HepG2 (cell line): ENCODE results near the gene SBSN. TPM values are rescaled to one million over a fixed set of nuclear protein-coding genes. Genes with fewer than 3 reads are reported as not detected.

Source experiments
- ATAC-seq: fragments of 200-7000 bp; cut with Tn5 transposase; 3 replicates; pipeline ENCODE4 v1.9.1; 2020; ENCODE audit warnings: mild to moderate bottlenecking, moderate library complexity
- BruUV-seq: library from RNA; stranded (reverse); fragments of 400-500 nt; replicated peaks from 2 replicates; lab custom pipeline; 2021; lab: Mats Ljungman, UMichigan
- CTCF ChIA-PET: fragments of 300-600 bp; formaldehyde crosslinking; extraction: SDS; loops from one replicate; lab custom pipeline; 2021; ENCODE audit warnings: low total read pairs, inconsistent platforms, low intra/inter-chr PET ratio; lab: Yijun Ruan, JAX
- POLR2A ChIA-PET: fragments of 350-600 bp; sonication (Branson Sonifier 250); formaldehyde crosslinking; loops from one replicate; lab custom pipeline; 2020; ENCODE audit warnings: antibody characterized with exemption, inconsistent platforms; lab: Yijun Ruan, JAX
- DNase-seq: peaks from one replicate; pipeline ENCODE4 v3.0.0-alpha.2; 2015; ENCODE audit warnings: low spot score
- FAIRE-seq: peaks from 3 replicates; lab custom pipeline; 2011; peaks lifted over from hg19 to GRCh38; lab: Jason Lieb, UNC
- H2AFZ ChIP-seq: one replicate; pipeline ENCODE4 v1.6.1; 2011; ENCODE audit warnings: low read length, inconsistent platforms
- H3K27ac ChIP-seq: fragments of 300-600 bp; 3 replicates; pipeline ENCODE4 v1.8.0; 2011; ENCODE audit warnings: mixed run types, mild to moderate bottlenecking, mixed read lengths, low read length, inconsistent platforms; ENCODE audit not compliant: insufficient read depth; ENCODE audit errors: extremely low read length
- H3K27me3 ChIP-seq, 2 experiments: fragments of 200-600 bp in 1 of 2; 2 replicates in 1 of 2; 3 replicates in 1 of 2; pipeline versions ENCODE4 v1.6.0 to v1.8.0; 2011; ENCODE audit warnings: low read length in 2 of 2, mild to moderate bottlenecking in 2 of 2, moderate library complexity in 2 of 2, inconsistent platforms in 1 of 2; ENCODE audit not compliant: insufficient read depth in 2 of 2, control insufficient read depth in 1 of 2
- H3K36me3 ChIP-seq, 2 experiments: fragments of 200-600 bp in 1 of 2; replicated peaks in 1 of 2; 2 replicates in 1 of 2; 3 replicates in 1 of 2; pipeline versions ENCODE4 v1.5.1 to v1.8.0; 2011; ENCODE audit warnings: low read length in 2 of 2, inconsistent platforms in 1 of 2; ENCODE audit not compliant: insufficient read depth in 2 of 2, control insufficient read depth in 1 of 2
- H3K4me1 ChIP-seq: 2 replicates; pipeline ENCODE4 v1.5.1; 2012; ENCODE audit warnings: low read length, inconsistent platforms; ENCODE audit not compliant: insufficient read depth
- H3K4me2 ChIP-seq: 2 replicates; pipeline ENCODE4 v1.6.0; 2011; ENCODE audit warnings: low read depth, low read length, inconsistent platforms
- H3K4me3 ChIP-seq, 3 experiments: fragments of 200-600 bp in 1 of 3; sonication (generic), shearing (Covaris generic) in 1 of 3; replicated peaks in 1 of 3; 2 replicates each; pipeline ENCODE4 v1.5.1; 2011 to 2016; ENCODE audit warnings: low read length in 3 of 3, inconsistent platforms in 2 of 3, low read depth in 2 of 3, mild to moderate bottlenecking in 2 of 3, control low read depth in 1 of 3, mixed read lengths in 1 of 3; ENCODE audit not compliant: insufficient read depth in 1 of 3
- H3K79me2 ChIP-seq: one replicate; pipeline ENCODE4 v1.6.1; 2011; ENCODE audit warnings: low read length, inconsistent platforms; ENCODE audit not compliant: insufficient read depth
- H3K9ac ChIP-seq: 2 replicates; pipeline ENCODE4 v1.6.0; 2011; ENCODE audit warnings: mild to moderate bottlenecking, low read depth, low read length, inconsistent platforms; ENCODE audit not compliant: insufficient read depth
- H3K9me3 ChIP-seq: 2 replicates; pipeline ENCODE4 v1.5.1; 2012; ENCODE audit warnings: mild to moderate bottlenecking, low read length
- H4K20me1 ChIP-seq: 2 replicates; pipeline ENCODE4 v1.6.0; 2011; ENCODE audit warnings: inconsistent platforms, mild to moderate bottlenecking, low read length, moderate library complexity; ENCODE audit not compliant: insufficient read depth
- ATF7 ChIP-seq, 2 experiments: fragments of 450-650 bp in 1 of 2; sonication (generic) in 1 of 2; formaldehyde crosslinking in 1 of 2; IDR thresholded peaks; 2 replicates each; pipeline versions ENCODE4 v1.4.0 to v1.6.1; 2016 to 2020; ENCODE audit warnings: antibody characterized with exemption in 1 of 2, mild to moderate bottlenecking in 1 of 2, missing genetic modification reagents in 1 of 2
- KDM3A ChIP-seq: IDR thresholded peaks from 2 replicates; pipeline ENCODE4 v1.6.1; 2018; ENCODE audit warnings: low read depth, missing compliant biosample characterization
- NFE2L1 ChIP-seq: sonication (generic); formaldehyde crosslinking; IDR thresholded peaks from 2 replicates; pipeline ENCODE4 v1.4.0; 2020; ENCODE audit warnings: missing genetic modification reagents, mild to moderate bottlenecking, borderline replicate concordance
- SP2 ChIP-seq: sonication (generic); formaldehyde crosslinking; IDR thresholded peaks from 2 replicates; pipeline ENCODE4 v1.5.1; 2020; ENCODE audit warnings: mild to moderate bottlenecking, missing genetic modification reagents
- TCF12 ChIP-seq, 2 experiments: fragments of 450-650 bp in 1 of 2; sonication (generic) in 1 of 2; formaldehyde crosslinking in 1 of 2; IDR thresholded peaks; 2 replicates each; pipeline versions ENCODE4 v1.6.1 to v1.8.0; 2017 to 2022; ENCODE audit warnings: antibody characterized with exemption in 1 of 2, mild to moderate bottlenecking in 1 of 2, missing genetic modification reagents in 1 of 2, moderate library complexity in 1 of 2
- ZFP37 ChIP-seq: sonication (generic); formaldehyde crosslinking; IDR thresholded peaks from 2 replicates; pipeline ENCODE4 v1.4.0; 2020; ENCODE audit warnings: missing genetic modification reagents, borderline replicate concordance
- ZNF562 ChIP-seq: sonication (generic); formaldehyde crosslinking; IDR thresholded peaks from 2 replicates; pipeline ENCODE4 v1.8.0; 2022; ENCODE audit warnings: missing genetic modification reagents, borderline replicate concordance
- ZNF605 ChIP-seq: sonication (generic); formaldehyde crosslinking; IDR thresholded peaks from 2 replicates; pipeline ENCODE4 v1.8.0; 2022; ENCODE audit warnings: mild to moderate bottlenecking, missing genetic modification reagents
- WGBS: methylation state at CpG from one replicate; pipeline ENCODE4 v1.1.6; 2017; ENCODE audit warnings: low lambda C conversion rate; 5-methylcytosine and 5-hydroxymethylcytosine counted together
- in situ Hi-C: cut with HindIII; loops from 2 replicates; pipeline ENCODE4 v1.10.0; 2017; ENCODE audit warnings: low pct_unique_long_range_greater_than_20kb; ENCODE audit not compliant: extremely low pct_ligation_motif_present
- intact Hi-C: fragments of 100-400 bp; cut with micrococcal nuclease; formaldehyde crosslinking; loops from one replicate; pipeline ENCODE4 v1.10.0; 2022; ENCODE audit not compliant: unreplicated experiment
- polyA plus RNA-seq, 8 experiments: library from polyadenylated mRNA; depleted of rRNA in 3 of 8; stranded (reverse) in 7 of 8; unstranded in 1 of 8; fragments of >200 nt; fragmentation: Illumina TruSeq in 4 of 8; extraction: Trizol in 4 of 8; gene quantifications; 2 replicates each; pipeline versions ENCODE4 v1.2.1 to v1.2.3, GENCODE V29; 2011 to 2016; ENCODE audit warnings: low read depth in 4 of 8, missing spikeins in 1 of 8, mixed read lengths in 1 of 8; ENCODE audit not compliant: insufficient read depth in 1 of 8
- total RNA-seq, 5 experiments: library from RNA; depleted of rRNA; stranded (reverse); fragments of >200 nt; fragmentation: Illumina TruSeq; extraction: Trizol; gene quantifications; 2 replicates each; pipeline ENCODE4 v1.2.3, GENCODE V29; 2016; ENCODE audit warnings: low read depth in 1 of 5

SBSN gene
- total and polyA plus RNA-seq, 2 of the 13 experiments (the other 11 are each of a cell fraction or from before 2014, with no cell fraction given), result not detected

- POLR2A ChIA-PET, result no interaction called here
- no peak for ATAC-seq
- Histone ChIP-seq H3K36me3 (no peaks in the 10 kb centered on the region), H3K9ac (no peak overlapping the region), H3K27ac (no peak overlapping the region), H3K79me2 (no peaks in the 10 kb centered on the region), H3K9me3 (no peaks in the 10 kb centered on the region), H3K4me1 (peaks cover 29% of the 10 kb centered on the region), H3K27me3 (peaks cover 1 to 42% of the 10 kb centered on the region in 2 experiments; a peak in 3 of 5 replicates), H4K20me1 (no peaks in the 10 kb centered on the region), H3K4me3 (no peak overlapping the region), H3K4me2 (no peak overlapping the region), H2AFZ (no peak overlapping the region)
- DNase-seq, result no peak
- CTCF ChIA-PET, result no interaction called here
- TF ChIP-seq ZNF562 (no peak), KDM3A (no peak), ATF7 (IDR thresholded peaks at IDR 0.05) (no peak), ATF7 (CRISPR knock-in tag; IDR thresholded peaks at IDR 0.05) (no peak), TCF12 (IDR thresholded peaks at IDR 0.05) (no peak), TCF12 (CRISPR knock-in tag; IDR thresholded peaks at IDR 0.05) (no peak), ZFP37 (no peak)
- WGBS, result 67% methylated on average over 16 of the region's 18 CpGs
- no TSS peak for BruUV-seq
- intact Hi-C loops (no loop called here), in situ Hi-C loops (no loop called here)
- no peak for FAIRE-seq
These were observed 32.2 kb upstream of the SBSN start for GRCh38 chr19:35560271-35560670.

DNA sequence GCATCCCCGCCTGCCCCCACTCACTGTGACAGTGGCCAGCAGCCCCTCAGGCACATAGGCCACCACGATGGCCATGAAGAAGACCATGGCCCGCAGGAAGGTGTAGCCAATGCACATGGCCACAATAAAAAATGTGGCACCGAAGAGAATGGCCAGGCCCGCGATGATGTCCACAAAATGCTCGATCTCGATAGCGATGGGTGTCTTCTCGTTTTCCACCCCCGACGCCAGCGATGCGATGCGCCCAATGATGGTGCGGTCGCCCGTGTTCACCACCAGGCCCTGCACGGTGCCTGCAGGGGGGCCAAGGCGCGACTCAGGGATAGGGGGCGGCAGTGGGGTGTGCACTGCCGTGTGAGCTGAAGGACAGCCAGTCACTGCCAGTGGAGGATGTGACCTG, 31.7 kb upstream of the SBSN start:
- Histone ChIP-seq H3K9ac (no peak overlapping the region), H3K4me3 (no peak overlapping the region), H2AFZ (no peak overlapping the region), H3K27ac (no peak overlapping the region)
- POLR2A ChIA-PET, result no interaction called here
- no peak for DNase-seq
- CTCF ChIA-PET, result no interaction called here
- no peak for TF ChIP-seq NFE2L1 (CRISPR knock-in tag)
- no peak for TF ChIP-seq ZNF605 (CRISPR knock-in tag)
- TF ChIP-seq SP2 (CRISPR knock-in tag), result no peak
- TF ChIP-seq, all 625 proteins: peak for 0
- WGBS, result 65% methylated on average over 23 of the region's 23 CpGs
- Histone ChIP-seq H3K4me1 (peaks cover 24% of the 10 kb centered on the region), H3K27me3 (peaks cover 1 to 45% of the 10 kb centered on the region in 2 experiments; a peak in 3 of 5 replicates), H3K9me3 (no peaks in the 10 kb centered on the region), H4K20me1 (no peaks in the 10 kb centered on the region), H3K79me2 (no peaks in the 10 kb centered on the region), H3K4me2 (no peak overlapping the region), H3K36me3 (no peaks in the 10 kb centered on the region)
- no TSS peak for BruUV-seq
- intact Hi-C loops (loop anchor here (5.0 to 10.0 kb wide), 3 partner anchors 33 to 85 kb away; partner anchors contain the start of genes COX6B1, ETV2 and HAUS5), in situ Hi-C loops (loop anchor here (5.0 kb wide), 1 partner anchor 33 kb away; no protein-coding TSS in a partner anchor)
- no peak for FAIRE-seq
- no peak for ATAC-seq
